ENCODE measurements around the gene LRRC23.

Gene LRRC23

GRCh38 chr12:6959805-6960592 is 55.4 kb downstream of the LRRC23 start:
- no peak for FAIRE-seq

GRCh38 chr12:6960593-6961277 is 56.1 kb downstream of the LRRC23 start:
- FAIRE-seq = no peak

GRCh38 chr12:6961278-6961694 is 56.7 kb downstream of the LRRC23 start:
- no peak for FAIRE-seq

GRCh38 chr12:6961695-6962284 is 57.2 kb downstream of the LRRC23 start:
- no peak for FAIRE-seq

- no peak for FAIRE-seq
These were observed 57.8 kb downstream of the LRRC23 start for GRCh38 chr12:6962285-6963015.

- no peak for FAIRE-seq
These were observed 58.6 kb downstream of the LRRC23 start for GRCh38 chr12:6963016-6963731.
